SK-N-SH (cell line): ENCODE data around the gene MAST2. TPM values are rescaled to one million over a fixed set of nuclear protein-coding genes. Genes with fewer than 3 reads are reported as not detected.

ENCODE experiments used
- CTCF ChIA-PET: fragments of 300-600, 350-600 bp; formaldehyde crosslinking; extraction: SDS; loops from one replicate; lab custom pipeline; 2021; lab: Yijun Ruan, JAX
- POLR2A ChIA-PET: fragments of 350-600 bp; sonication (Branson Sonifier 250); formaldehyde crosslinking; extraction: SDS; loops from one replicate; lab custom pipeline; 2020; ENCODE audit warnings: antibody characterized with exemption, inconsistent platforms; lab: Yijun Ruan, JAX
- DNase-seq: peaks from one replicate; pipeline ENCODE4 v3.0.0; 2012
- H2AFZ ChIP-seq: fragments of 200-600 bp; sonication (generic); 2 replicates; pipeline ENCODE4 v1.8.1; 2016; ENCODE audit warnings: antibody characterized with exemption, mild to moderate bottlenecking, low read depth
- H3F3A ChIP-seq: fragments of 200-600 bp; sonication (generic); replicated peaks from 2 replicates; pipeline ENCODE3; 2016; ENCODE audit warnings: antibody characterized with exemption, mild to moderate bottlenecking; ENCODE audit not compliant: insufficient read depth
- H3K27ac ChIP-seq, 2 experiments: fragments of 200-500 bp in 1 of 2; fragments of 200-600 bp in 1 of 2; sonication (Bioruptor generic) in 1 of 2; sonication (generic), shearing (Covaris generic) in 1 of 2; 2 replicates each; pipeline versions ENCODE4 v1.5.1 to v1.6.1; 2014 to 2016; ENCODE audit warnings: low read depth in 2 of 2, inconsistent platforms in 1 of 2, low read length in 1 of 2, mild to moderate bottlenecking in 1 of 2, mixed read lengths in 1 of 2
- H3K27me3 ChIP-seq: fragments of 200-600 bp; sonication (generic), shearing (Covaris generic); 2 replicates; pipeline ENCODE4 v1.6.1; 2016; ENCODE audit warnings: mixed run types; ENCODE audit not compliant: insufficient read depth
- H3K36me3 ChIP-seq, 2 experiments: fragments of 200-500 bp in 1 of 2; fragments of 200-600 bp in 1 of 2; sonication (Bioruptor generic) in 1 of 2; sonication (generic) in 1 of 2; replicated peaks in 1 of 2; 2 replicates each; pipeline versions ENCODE3 to v1.5.1; 2014 to 2016; ENCODE audit warnings: low read length in 1 of 2, mild to moderate bottlenecking in 1 of 2; ENCODE audit not compliant: insufficient read depth in 2 of 2, control insufficient read depth in 1 of 2
- H3K4me1 ChIP-seq, 2 experiments: fragments of 200-500 bp in 1 of 2; fragments of 200-600 bp in 1 of 2; sonication (Bioruptor generic) in 1 of 2; sonication (generic), shearing (Covaris generic) in 1 of 2; 2 replicates each; pipeline versions ENCODE4 v1.5.1 to v1.6.1; 2014 to 2016; ENCODE audit warnings: low read depth in 1 of 2, low read length in 1 of 2, mixed run types in 1 of 2; ENCODE audit not compliant: insufficient read depth in 2 of 2, control insufficient read depth in 1 of 2
- H3K4me2 ChIP-seq: fragments of 200-600 bp; sonication (generic), shearing (Covaris generic); 2 replicates; pipeline ENCODE4 v1.6.1; 2017; ENCODE audit warnings: mixed run types
- H3K4me3 ChIP-seq, 2 experiments: fragments of 200-500 bp in 1 of 2; fragments of 200-600 bp in 1 of 2; sonication (Bioruptor generic) in 1 of 2; sonication (generic), shearing (Covaris generic) in 1 of 2; 2 replicates each; pipeline versions ENCODE4 v1.5.1 to v1.8.1; 2014 to 2016; ENCODE audit warnings: low read depth in 2 of 2, inconsistent platforms in 1 of 2, low read length in 1 of 2, mild to moderate bottlenecking in 1 of 2, mixed read lengths in 1 of 2, moderate library complexity in 1 of 2
- H3K79me2 ChIP-seq: fragments of 200-600 bp; sonication (generic); 2 replicates; pipeline ENCODE4 v1.8.1; 2017; ENCODE audit warnings: mild to moderate bottlenecking; ENCODE audit not compliant: insufficient read depth
- H3K9ac ChIP-seq: fragments of 200-600 bp; sonication (generic); 2 replicates; pipeline ENCODE4 v1.6.1; 2017; ENCODE audit warnings: mixed run types
- H3K9me2 ChIP-seq: fragments of 200-600 bp; sonication (generic); 2 replicates; pipeline ENCODE4 v1.6.1; 2017; ENCODE audit warnings: mixed run types
- H3K9me3 ChIP-seq: fragments of 200-600 bp; sonication (generic); 2 replicates; pipeline ENCODE4 v1.6.1; 2017; ENCODE audit warnings: mixed run types, mild to moderate bottlenecking, moderate library complexity
- H4K20me1 ChIP-seq: fragments of 200-600 bp; sonication (generic); 2 replicates; pipeline ENCODE4 v1.6.1; 2017; ENCODE audit warnings: mild to moderate bottlenecking, mixed run types; ENCODE audit not compliant: insufficient read depth
- CHD2 ChIP-seq: fragments of 150-350 bp; IDR thresholded peaks from 2 replicates; pipeline ENCODE4 v1.6.1; 2018; ENCODE audit warnings: low read length; ENCODE audit not compliant: partially characterized antibody
- CTCF ChIP-seq: fragments of 200-600 bp; sonication (generic); IDR thresholded peaks from 2 replicates; pipeline ENCODE4 v1.6.1; 2017; ENCODE audit warnings: antibody characterized with exemption, mild to moderate bottlenecking, moderate library complexity
- ELF1 ChIP-seq: IDR thresholded peaks from 2 replicates; pipeline ENCODE4 v1.4.0; 2012
- EP300 ChIP-seq, 2 experiments: IDR thresholded peaks; 2 replicates each; pipeline versions ENCODE4 v1.4.0 to v1.6.1; 2012; ENCODE audit warnings: borderline replicate concordance in 1 of 2, low read depth in 1 of 2, low read length in 1 of 2
- FOXJ3 ChIP-seq: sonication (generic); formaldehyde crosslinking; IDR thresholded peaks from 2 replicates; pipeline ENCODE4 v1.5.1; 2020; ENCODE audit warnings: mild to moderate bottlenecking, missing genetic modification reagents
- FOXM1 ChIP-seq: IDR thresholded peaks from 2 replicates; pipeline ENCODE4 v1.4.0; 2012; ENCODE audit warnings: low read depth, mild to moderate bottlenecking
- GATA2 ChIP-seq: sonication (generic); formaldehyde crosslinking; IDR thresholded peaks from 2 replicates; pipeline ENCODE4 v1.5.0; 2020; ENCODE audit warnings: mild to moderate bottlenecking, missing genetic modification reagents
- JUND ChIP-seq: IDR thresholded peaks from 2 replicates; pipeline ENCODE4 v1.4.0; 2012
- MAX ChIP-seq: IDR thresholded peaks from 2 replicates; pipeline ENCODE4 v1.4.0; 2012; ENCODE audit warnings: low read depth
- MXI1 ChIP-seq: IDR thresholded peaks from 2 replicates; pipeline ENCODE4 v1.6.1; 2012; ENCODE audit warnings: mild to moderate bottlenecking, low read depth, low read length, improper control_type of control experiment
- NRF1 ChIP-seq: IDR thresholded peaks from 2 replicates; pipeline ENCODE4 v1.6.1; 2012; ENCODE audit warnings: low read depth, mild to moderate bottlenecking, low read length
- PBX3 ChIP-seq: IDR thresholded peaks from 2 replicates; pipeline ENCODE4; 2012
- POLR2AphosphoS5 ChIP-seq: IDR thresholded peaks from 2 replicates; pipeline ENCODE4 v1.6.1; 2012; ENCODE audit warnings: low read depth, low read length
- RCOR1 ChIP-seq: fragments of 150-350 bp; IDR thresholded peaks from 2 replicates; pipeline ENCODE4 v1.6.1; 2017; ENCODE audit warnings: antibody characterized with exemption, low read length
- REST ChIP-seq: IDR thresholded peaks from 2 replicates; pipeline ENCODE4 v1.6.1; 2012; ENCODE audit warnings: mild to moderate bottlenecking, low read depth, low read length, moderate library complexity
- RFX5 ChIP-seq: IDR thresholded peaks from 2 replicates; pipeline ENCODE4 v1.6.1; 2012; ENCODE audit warnings: mild to moderate bottlenecking, improper control_type of control experiment, low read length
- SIN3A ChIP-seq: IDR thresholded peaks from 2 replicates; pipeline ENCODE4 v1.6.1; 2012; ENCODE audit warnings: low read depth, mild to moderate bottlenecking, low read length, moderate library complexity, borderline replicate concordance
- SMC3 ChIP-seq: IDR thresholded peaks from 2 replicates; pipeline ENCODE4 v1.6.1; 2012; ENCODE audit warnings: low read depth, low read length, improper control_type of control experiment
- USF1 ChIP-seq: IDR thresholded peaks from 2 replicates; pipeline ENCODE4 v1.4.0; 2012; ENCODE audit warnings: low read depth, borderline replicate concordance
- USF2 ChIP-seq: fragments of 150-350 bp; IDR thresholded peaks from 2 replicates; pipeline ENCODE4 v1.6.1; 2017; ENCODE audit warnings: antibody characterized with exemption, low read length, low read depth, borderline replicate concordance
- YY1 ChIP-seq: IDR thresholded peaks from 2 replicates; pipeline ENCODE4 v1.4.0; 2012; ENCODE audit warnings: low read depth, mild to moderate bottlenecking
- WGBS: methylation state at CpG from one replicate; pipeline ENCODE4 v1.1.6; 2017; ENCODE audit warnings: low lambda C conversion rate; 5-methylcytosine and 5-hydroxymethylcytosine counted together
- polyA plus RNA-seq, 3 experiments: library from polyadenylated mRNA; depleted of rRNA; stranded (reverse); fragments of >200 nt; gene quantifications; 2 replicates each; pipeline ENCODE4 v1.2.3, GENCODE V29; 2012

Gene MAST2
- polyA plus RNA-seq, 1 of the 3 experiments (the other 2 are of a cell fraction), result 53.4 TPM

GRCh38 chr1:45848714-45849113 is 45.3 kb downstream of the MAST2 start:
- Histone ChIP-seq H3K9me2 (no peaks in the 10 kb centered on the region), H3K27ac (no peak overlapping the region), H3F3A (peaks cover 16% of the 10 kb centered on the region), H3K27me3 (no peaks in the 10 kb centered on the region), H3K79me2 (peaks cover 85% of the 10 kb centered on the region), H3K36me3 (peaks cover 0 to 8% of the 10 kb centered on the region in 2 experiments), H4K20me1 (no peaks in the 10 kb centered on the region), H3K9ac (no peak overlapping the region), H2AFZ (no peak overlapping the region), H3K9me3 (peaks cover 7% of the 10 kb centered on the region)
- POLR2A ChIA-PET, result no interaction called here
- WGBS, result 97% methylated on average over 2 of the region's 2 CpGs
- no peak for DNase-seq
- TF ChIP-seq FOXJ3 (CRISPR knock-in tag) (no peak), ELF1 (no peak), SMC3 (no peak), MXI1 (no peak), GATA2 (CRISPR knock-in tag) (no peak), NRF1 (no peak), REST (no peak), JUND (no peak), CHD2 (no peak), RCOR1 (no peak), USF1 (no peak)
- TF ChIP-seq, all 33 proteins: peak for 0
- peaks cover 0 to 13% of the 10 kb centered on the region in 2 experiments; a peak in 1 of 4 replicates for H3K4me1 ChIP-seq
- no peak overlapping the region for H3K4me3 ChIP-seq
- CTCF ChIA-PET, result no interaction called here
- no peak overlapping the region for H3K4me2 ChIP-seq

- TF ChIP-seq RFX5, result no peak
- TF ChIP-seq SIN3A, result no peak
- TF ChIP-seq EP300 (IDR thresholded peaks at IDR 0.05; ENCODE audit: borderline replicate concordance in 1 of 2, low read depth in 1 of 2, low read length in 1 of 2), result no peak
- no peak for TF ChIP-seq ELF1
- TF ChIP-seq CTCF, result no peak
- no peak for TF ChIP-seq MXI1
- no peak for TF ChIP-seq YY1
- no peak for TF ChIP-seq PBX3
- TF ChIP-seq MAX, result no peak
- TF ChIP-seq FOXM1, result no peak
- TF ChIP-seq USF2, result no peak
- TF ChIP-seq POLR2AphosphoS5, result no peak
- no peak for TF ChIP-seq SMC3
- Histone ChIP-seq H3K9me2 (no peaks in the 10 kb centered on the region), H3K9me3 (peaks cover 7% of the 10 kb centered on the region), H3K79me2 (peaks cover 79% of the 10 kb centered on the region), H4K20me1 (no peaks in the 10 kb centered on the region), H2AFZ (no peak overlapping the region), H3K4me3 (no peak overlapping the region), H3K9ac (no peak overlapping the region), H3K4me1 (peaks cover 0 to 13% of the 10 kb centered on the region in 2 experiments; a peak in 1 of 4 replicates), H3K36me3 (peaks cover 0 to 8% of the 10 kb centered on the region in 2 experiments), H3K27me3 (no peaks in the 10 kb centered on the region), H3K27ac (no peak overlapping the region), H3K4me2 (no peak overlapping the region), H3F3A (peaks cover 14% of the 10 kb centered on the region)
- DNase-seq, result no peak
- 94% methylated on average over 2 of the region's 2 CpGs for WGBS
- ChIA-PET CTCF (no interaction called here), POLR2A (no interaction called here)
Observed at GRCh38 chr1:45850017-45850416, 46.6 kb downstream of the MAST2 start.
